SK-N-MC (cell line): Measurements from ENCODE around the gene TIMM17A.

ENCODE experiments used
- EZH2 ChIP-seq: fragments of 200-600 bp; sonication (generic); IDR thresholded peaks from one replicate; pipeline ENCODE4 v1.6.1; 2017; ENCODE audit warnings: antibody characterized with exemption
- FOXP2 ChIP-seq: optimal IDR thresholded peaks from 2 replicates; pipeline ENCODE3; 2011; ENCODE audit warnings: mild to moderate bottlenecking, moderate library complexity; ENCODE audit not compliant: insufficient read depth; ENCODE audit errors: extremely low read length, control extremely low read depth
- POLR2AphosphoS5 ChIP-seq: IDR thresholded peaks from 2 replicates; pipeline ENCODE4 v1.6.1; 2012; ENCODE audit warnings: mild to moderate bottlenecking, low read depth, low read length, borderline replicate concordance

DNA sequence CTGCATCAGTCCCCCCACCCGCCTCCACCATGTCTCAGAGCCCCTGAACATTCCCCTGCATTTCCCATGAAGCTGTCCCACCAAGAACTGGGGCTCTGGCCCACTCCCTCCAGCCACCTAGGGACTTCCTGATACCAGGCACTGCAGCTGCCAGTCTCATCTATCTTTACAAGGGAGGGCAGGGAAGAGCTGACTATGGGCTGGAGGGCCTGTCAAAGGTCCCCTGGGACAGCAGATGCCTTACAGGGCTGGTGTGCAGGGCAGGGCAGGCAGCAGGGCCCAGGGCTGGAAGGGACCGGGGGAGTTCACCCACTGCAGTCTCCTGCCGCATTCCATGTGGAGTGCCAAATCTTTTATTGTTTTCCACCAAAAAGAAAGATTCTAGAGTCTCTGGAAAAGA is 49.0 kb upstream of the TIMM17A start:
- TF ChIP-seq EZH2, result no peak
- TF ChIP-seq POLR2AphosphoS5, result no peak
- TF ChIP-seq FOXP2, result no peak
